HCT116 (cell line): ENCODE results near the gene CMPK2.

Source experiments
- CTCF ChIP-seq, 3 experiments: fragments of 200-600 bp in 1 of 3; sonication (generic) in 1 of 3; IDR thresholded peaks in 2 of 3; conservative IDR thresholded peaks in 1 of 3; 2 replicates each; pipeline ENCODE4 v1.5.1; 2012 to 2017; ENCODE audit warnings: low read depth in 2 of 3, low read length in 2 of 3, antibody characterized with exemption in 1 of 3, borderline replicate concordance in 1 of 3, control low read depth in 1 of 3, mild to moderate bottlenecking in 1 of 3, mixed read lengths in 1 of 3, mixed run types in 1 of 3, moderate library complexity in 1 of 3; ENCODE audit not compliant: insufficient read depth in 1 of 3
- EZH2 ChIP-seq: fragments of 200-600 bp; sonication (generic); IDR thresholded peaks from 2 replicates; pipeline ENCODE4 v1.6.1; 2017; ENCODE audit warnings: antibody characterized with exemption, mixed run types
- SP1 ChIP-seq: IDR thresholded peaks from 2 replicates; pipeline ENCODE4 v1.6.1; 2012; ENCODE audit warnings: low read depth
- YY1 ChIP-seq: IDR thresholded peaks from 2 replicates; pipeline ENCODE4 v1.6.1; 2011; ENCODE audit warnings: low read length, low read depth, moderate library complexity, mild to moderate bottlenecking; ENCODE audit not compliant: insufficient replicate concordance; ENCODE audit errors: extremely low read depth

GRCh38 chr2:6846540-6846939 is 19.2 kb downstream of the CMPK2 start:
- TF ChIP-seq CTCF (IDR thresholded peaks at IDR 0.05 in 2 of 3, conservative IDR thresholded peaks at IDR 0.05 in 1 of 3; ENCODE audit: borderline replicate concordance in 1 of 3, insufficient read depth in 1 of 3, low read depth in 2 of 3, low read length in 2 of 3) (no peak), SP1 (no peak), EZH2 (no peak), YY1 (no peak)
